MM.1S (cell line): ENCODE data around the gene NQO2.

Experiments used
- DNase-seq: peaks from one replicate; pipeline ENCODE4 v3.0.0-alpha.2; 2015
- H2AFZ ChIP-seq: fragments of 300-600 bp; sonication (generic); 2 replicates; pipeline ENCODE4 v1.6.0; 2016; ENCODE audit warnings: antibody characterized with exemption, low read length
- H3F3A ChIP-seq: fragments of 300-600 bp; sonication (generic); 2 replicates; pipeline ENCODE4 v1.6.1; 2016; ENCODE audit warnings: mild to moderate bottlenecking, antibody characterized with exemption, low read length, moderate library complexity, mixed read lengths; ENCODE audit not compliant: insufficient read depth
- H3K27ac ChIP-seq: fragments of 300-600 bp; sonication (generic); 2 replicates; pipeline ENCODE4 v1.5.1; 2016; ENCODE audit warnings: mild to moderate bottlenecking, low read length
- H3K27me3 ChIP-seq: fragments of 300-600 bp; sonication (generic); replicated peaks from 2 replicates; pipeline ENCODE4 v1.6.0; 2016; ENCODE audit warnings: low read length; ENCODE audit not compliant: insufficient read depth
- H3K36me3 ChIP-seq: fragments of 300-600 bp; sonication (generic); replicated peaks from 2 replicates; pipeline ENCODE4 v1.6.1; 2016; ENCODE audit warnings: mild to moderate bottlenecking, low read length, mixed read lengths; ENCODE audit not compliant: insufficient read depth
- H3K4me1 ChIP-seq: fragments of 300-600 bp; sonication (generic); 2 replicates; pipeline ENCODE4 v1.6.1; 2016; ENCODE audit warnings: low read length, mixed read lengths
- H3K4me2 ChIP-seq: fragments of 300-600 bp; sonication (generic); 2 replicates; pipeline ENCODE4 v1.6.0; 2016; ENCODE audit warnings: low read depth, low read length
- H3K4me3 ChIP-seq: fragments of 300-600 bp; sonication (generic); 2 replicates; pipeline ENCODE4 v1.5.1; 2016; ENCODE audit warnings: low read length, mixed read lengths
- H3K79me2 ChIP-seq: fragments of 300-600 bp; sonication (generic); 2 replicates; pipeline ENCODE4 v1.6.1; 2016; ENCODE audit warnings: mixed run types, low read length, mixed read lengths
- H3K9ac ChIP-seq: fragments of 300-600 bp; sonication (generic); 2 replicates; pipeline ENCODE4 v1.6.1; 2016; ENCODE audit warnings: low read length, mixed read lengths
- H3K9me2 ChIP-seq: fragments of 300-600 bp; sonication (generic); replicated peaks from 2 replicates; pipeline ENCODE4 v1.6.1; 2016; ENCODE audit warnings: mild to moderate bottlenecking, low read length, mixed read lengths; ENCODE audit not compliant: insufficient read depth
- H3K9me3 ChIP-seq: fragments of 300-600 bp; sonication (generic); replicated peaks from 2 replicates; pipeline ENCODE4 v1.6.1; 2016; ENCODE audit warnings: mild to moderate bottlenecking, low read length, mixed read lengths; ENCODE audit not compliant: insufficient read depth
- H4K20me1 ChIP-seq: fragments of 300-600 bp; sonication (generic); 2 replicates; pipeline ENCODE4 v1.6.1; 2016; ENCODE audit warnings: mild to moderate bottlenecking, low read length, moderate library complexity, mixed read lengths; ENCODE audit not compliant: insufficient read depth
- EZH2 ChIP-seq: fragments of 300-600 bp; sonication (generic); optimal IDR thresholded peaks from 2 replicates; pipeline ENCODE3; 2017; ENCODE audit warnings: low read depth, mild to moderate bottlenecking, antibody characterized with exemption, low read length, mixed read lengths
- EZH2phosphoT487 ChIP-seq: fragments of 300-600 bp; sonication (generic); IDR thresholded peaks from 2 replicates; pipeline ENCODE4 v1.6.1; 2018; ENCODE audit warnings: antibody characterized with exemption, low read length
- TF ChIP-seq, protein P1 (sequence below): fragments of 300-600 bp; sonication (generic); IDR thresholded peaks from 2 replicates; pipeline ENCODE4 v1.5.1; 2016; ENCODE audit warnings: antibody characterized with exemption, low read length, mixed read lengths

NQO2 gene

DNA sequence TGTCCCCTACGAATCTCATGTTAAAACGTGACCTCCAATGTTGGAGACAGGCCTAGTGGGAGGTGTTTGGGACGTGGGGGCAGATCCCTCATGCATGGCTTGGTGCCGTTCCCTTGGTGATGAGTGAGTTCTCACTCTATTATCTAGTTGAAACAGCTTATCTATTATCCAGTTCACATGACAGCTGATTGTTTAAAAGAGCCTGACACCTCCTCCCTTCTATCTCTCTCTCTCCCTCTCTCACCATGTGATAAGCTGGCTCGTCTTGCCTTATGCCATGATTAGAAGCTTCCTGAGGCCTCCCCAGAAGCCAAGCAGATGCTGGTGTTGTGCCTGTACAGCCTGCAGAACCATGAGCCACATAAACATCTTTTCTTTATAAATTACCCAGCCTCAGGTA is 35.7 kb downstream of the NQO2 start:
- H3K4me1 ChIP-seq = peaks cover 11% of the 10 kb centered on the region
- H3K9me2 ChIP-seq = no peaks in the 10 kb centered on the region
- no peaks in the 10 kb centered on the region for H3K36me3 ChIP-seq
- no peaks in the 10 kb centered on the region for H4K20me1 ChIP-seq
- H3K79me2 ChIP-seq = no peaks in the 10 kb centered on the region
- no peak for DNase-seq
- H3F3A ChIP-seq = no peaks in the 10 kb centered on the region
- TF ChIP-seq EZH2 (no peak), EZH2phosphoT487 (no peak)
- TF ChIP-seq, protein P1, sequence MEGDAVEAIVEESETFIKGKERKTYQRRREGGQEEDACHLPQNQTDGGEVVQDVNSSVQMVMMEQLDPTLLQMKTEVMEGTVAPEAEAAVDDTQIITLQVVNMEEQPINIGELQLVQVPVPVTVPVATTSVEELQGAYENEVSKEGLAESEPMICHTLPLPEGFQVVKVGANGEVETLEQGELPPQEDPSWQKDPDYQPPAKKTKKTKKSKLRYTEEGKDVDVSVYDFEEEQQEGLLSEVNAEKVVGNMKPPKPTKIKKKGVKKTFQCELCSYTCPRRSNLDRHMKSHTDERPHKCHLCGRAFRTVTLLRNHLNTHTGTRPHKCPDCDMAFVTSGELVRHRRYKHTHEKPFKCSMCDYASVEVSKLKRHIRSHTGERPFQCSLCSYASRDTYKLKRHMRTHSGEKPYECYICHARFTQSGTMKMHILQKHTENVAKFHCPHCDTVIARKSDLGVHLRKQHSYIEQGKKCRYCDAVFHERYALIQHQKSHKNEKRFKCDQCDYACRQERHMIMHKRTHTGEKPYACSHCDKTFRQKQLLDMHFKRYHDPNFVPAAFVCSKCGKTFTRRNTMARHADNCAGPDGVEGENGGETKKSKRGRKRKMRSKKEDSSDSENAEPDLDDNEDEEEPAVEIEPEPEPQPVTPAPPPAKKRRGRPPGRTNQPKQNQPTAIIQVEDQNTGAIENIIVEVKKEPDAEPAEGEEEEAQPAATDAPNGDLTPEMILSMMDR = no peak
- no peak overlapping the region for H3K4me3 ChIP-seq
- no peak overlapping the region for H2AFZ ChIP-seq
- no peak overlapping the region for H3K4me2 ChIP-seq
- H3K9ac ChIP-seq = no peak overlapping the region
- H3K9me3 ChIP-seq = no peaks in the 10 kb centered on the region
- no peak overlapping the region for H3K27ac ChIP-seq
- no peaks in the 10 kb centered on the region for H3K27me3 ChIP-seq

DNA sequence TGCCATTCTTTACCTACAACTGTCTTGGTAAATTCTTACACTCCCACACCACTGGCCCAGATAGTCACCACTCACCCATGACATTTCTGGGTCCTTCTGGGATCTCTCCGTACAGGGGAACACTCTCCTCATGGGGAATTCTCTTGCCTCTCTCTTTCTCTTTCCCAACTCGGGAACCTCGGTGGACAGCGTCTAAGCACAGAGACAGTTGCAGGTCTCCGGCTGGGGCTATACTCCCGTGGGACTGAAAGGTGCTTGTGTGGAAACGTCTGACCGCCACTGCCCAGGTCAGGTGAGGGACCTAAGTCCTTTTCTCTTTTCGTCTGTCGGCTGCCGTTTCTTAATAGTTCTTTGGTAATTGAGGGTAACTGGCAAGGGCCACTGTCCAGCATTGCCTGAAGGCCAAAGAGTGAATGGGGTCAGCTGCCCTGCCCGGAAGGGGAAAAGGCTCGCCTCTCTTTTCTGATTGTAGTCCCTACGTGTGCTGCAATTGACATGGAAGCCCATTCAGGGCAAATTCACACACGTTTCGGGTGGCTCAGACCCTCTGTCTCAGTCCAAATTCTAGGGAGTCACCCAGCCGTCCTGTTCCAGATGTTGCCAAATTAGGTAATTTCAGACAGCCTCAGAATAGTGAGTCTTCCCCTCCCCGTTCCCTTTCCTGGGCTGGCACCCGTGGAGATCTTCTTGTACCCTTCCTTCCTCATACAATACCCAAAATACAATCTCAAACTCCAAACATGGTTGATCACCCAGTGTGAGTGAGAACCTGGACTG is 37.4 kb downstream of the NQO2 start:
- H3K4me3 ChIP-seq = no peak overlapping the region
- no peaks in the 10 kb centered on the region for H3K27me3 ChIP-seq
- H3K9ac ChIP-seq = no peak overlapping the region
- no peaks in the 10 kb centered on the region for H3K9me3 ChIP-seq
- no peaks in the 10 kb centered on the region for H3K79me2 ChIP-seq
- peaks cover 5% of the 10 kb centered on the region for H3K4me1 ChIP-seq
- no peaks in the 10 kb centered on the region for H3K9me2 ChIP-seq
- no peaks in the 10 kb centered on the region for H3F3A ChIP-seq
- no peaks in the 10 kb centered on the region for H3K36me3 ChIP-seq
- H3K4me2 ChIP-seq = no peak overlapping the region
- no peak for TF ChIP-seq EZH2phosphoT487
- TF ChIP-seq EZH2 = no peak
- TF ChIP-seq, protein P1 = no peak
- no peak for DNase-seq
- no peaks in the 10 kb centered on the region for H4K20me1 ChIP-seq
- no peak overlapping the region for H2AFZ ChIP-seq
- H3K27ac ChIP-seq = no peak overlapping the region

DNA sequence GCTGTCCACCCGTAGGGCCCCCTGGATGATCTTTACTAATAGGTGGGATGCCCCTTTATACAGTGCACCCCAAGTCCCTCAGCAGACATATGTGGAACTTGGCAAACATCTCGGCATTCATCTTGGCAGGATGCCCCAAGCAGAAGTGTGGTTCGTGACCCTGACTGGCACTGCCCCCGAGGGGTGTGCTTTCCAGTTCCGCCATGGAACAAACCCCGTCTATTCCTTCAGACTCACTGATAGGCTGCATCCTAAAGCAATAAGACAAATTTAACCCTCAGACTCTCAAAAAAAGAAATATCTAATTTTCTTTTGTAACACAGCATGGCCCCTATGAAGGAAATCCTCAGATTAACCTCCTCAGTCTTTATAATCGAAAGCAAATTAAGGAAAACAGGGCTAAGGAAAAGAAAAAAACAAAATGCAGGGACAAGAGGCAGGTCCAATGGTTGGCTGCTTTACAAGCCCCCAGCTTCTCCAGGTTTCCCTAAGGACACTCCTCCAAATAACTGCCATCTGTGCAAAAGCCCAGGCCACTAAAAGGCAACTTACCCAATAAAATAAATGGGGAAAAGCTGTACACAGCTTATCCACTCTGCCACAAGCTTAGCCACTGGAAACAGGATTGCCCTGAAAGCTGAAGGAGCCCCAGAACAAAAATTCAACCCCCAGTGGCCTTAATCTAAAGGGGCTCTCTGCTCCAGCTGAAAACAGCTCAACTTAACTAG is 38.1 kb downstream of the NQO2 start:
- H3K9me3 ChIP-seq = no peaks in the 10 kb centered on the region
- H3K27ac ChIP-seq = no peak overlapping the region
- no peaks in the 10 kb centered on the region for H4K20me1 ChIP-seq
- H3K4me3 ChIP-seq = no peak overlapping the region
- H2AFZ ChIP-seq = no peak overlapping the region
- no peaks in the 10 kb centered on the region; the same call in 1 of the 2 replicates for H3K4me1 ChIP-seq
- no peaks in the 10 kb centered on the region for H3K9me2 ChIP-seq
- H3F3A ChIP-seq = no peaks in the 10 kb centered on the region
- no peak for DNase-seq
- H3K9ac ChIP-seq = no peak overlapping the region
- H3K36me3 ChIP-seq = no peaks in the 10 kb centered on the region
- no peaks in the 10 kb centered on the region for H3K79me2 ChIP-seq
- H3K4me2 ChIP-seq = no peak overlapping the region
- H3K27me3 ChIP-seq = no peaks in the 10 kb centered on the region
- TF ChIP-seq EZH2phosphoT487 (no peak), EZH2 (no peak)
- TF ChIP-seq, protein P1 = no peak
